Effector CD8-positive, alpha-beta T cell (primary cell): ENCODE results near the gene CFHR2.

ENCODE experiments used
- DNase-seq: peaks from one replicate; lab custom pipeline; 2025; lab: John Stamatoyannopoulos, UW

Gene CFHR2

GRCh38 chr1:197001828-197002227 lies 58.3 kb downstream of the CFHR2 start:
- no peak for DNase-seq

- DNase-seq: no peak
Observed at GRCh38 chr1:197003132-197003531, 59.6 kb downstream of the CFHR2 start.

- DNase-seq: no peak
Observed at GRCh38 chr1:197008861-197009260, 65.3 kb downstream of the CFHR2 start.
